Liver (tissue), 9 donors: ENCODE measurements around the gene MORN4. TPM values are rescaled to one million over a fixed set of nuclear protein-coding genes. Genes with fewer than 3 reads are reported as not detected.

ENCODE experiments used
- DNase-seq: peaks from one replicate; pipeline ENCODE4 v3.0.0-alpha.2; 2017; ENCODE audit warnings: low spot score
- H3K27ac ChIP-seq, 2 donors: one replicate each; pipeline ENCODE4 v1.7.0; 2013; ENCODE audit warnings: inconsistent platforms in 2 of 2, low read length in 2 of 2, control low read depth in 1 of 2, low read depth in 1 of 2, mild to moderate bottlenecking in 1 of 2
- H3K27me3 ChIP-seq, 4 donors: one replicate each; pipeline versions ENCODE4 v1.6.1 to v1.7.0; 2013; ENCODE audit warnings: low read length in 3 of 4, inconsistent platforms in 1 of 4, mild to moderate bottlenecking in 1 of 4, moderate library complexity in 1 of 4; ENCODE audit not compliant: control insufficient read depth in 4 of 4, insufficient read depth in 4 of 4
- H3K36me3 ChIP-seq, 4 donors: one replicate each; pipeline versions ENCODE4 v1.6.1 to v1.7.0; 2013; ENCODE audit warnings: low read length in 3 of 4, mild to moderate bottlenecking in 3 of 4, low read depth in 1 of 4, moderate library complexity in 1 of 4; ENCODE audit not compliant: control insufficient read depth in 4 of 4, insufficient read depth in 3 of 4
- H3K4me1 ChIP-seq, 4 donors: one replicate each; pipeline versions ENCODE4 v1.6.1 to v1.7.0; 2013; ENCODE audit warnings: low read length in 3 of 4, mild to moderate bottlenecking in 3 of 4, moderate library complexity in 1 of 4; ENCODE audit not compliant: control insufficient read depth in 4 of 4, insufficient read depth in 4 of 4
- H3K4me3 ChIP-seq, 3 donors: one replicate each; pipeline versions ENCODE4 v1.6.1 to v1.7.0; 2013; ENCODE audit warnings: low read length in 3 of 3, control low read depth in 1 of 3, low read depth in 1 of 3, mild to moderate bottlenecking in 1 of 3
- H3K9ac ChIP-seq, 2 donors: one replicate each; pipeline ENCODE4 v1.7.0; 2013; ENCODE audit warnings: low read length in 2 of 2, mild to moderate bottlenecking in 2 of 2, moderate library complexity in 2 of 2, control low read depth in 1 of 2, low read depth in 1 of 2
- H3K9me3 ChIP-seq, 4 donors: one replicate each; pipeline versions ENCODE4 v1.6.1 to v1.7.0; 2013; ENCODE audit warnings: low read length in 3 of 4; ENCODE audit not compliant: control insufficient read depth in 4 of 4
- ATF3 ChIP-seq: IDR thresholded peaks from 2 replicates; pipeline ENCODE4 v1.6.1; 2016; ENCODE audit warnings: antibody characterized with exemption
- CTCF ChIP-seq: fragments of 150-350 bp; IDR thresholded peaks from 2 replicates; pipeline ENCODE4 v1.5.1; 2017; ENCODE audit warnings: improper control_type of control experiment, low read depth, low read length; ENCODE audit not compliant: missing input control
- EGR1 ChIP-seq, 2 donors: IDR thresholded peaks; 2 replicates each; pipeline ENCODE4 v1.6.1; 2016 to 2018; ENCODE audit warnings: antibody characterized with exemption in 2 of 2, low read depth in 2 of 2
- FOXA1 ChIP-seq: IDR thresholded peaks from 2 replicates; pipeline ENCODE4 v1.6.1; 2016; ENCODE audit warnings: antibody characterized with exemption
- FOXA2 ChIP-seq: IDR thresholded peaks from 2 replicates; pipeline ENCODE4 v1.6.1; 2016; ENCODE audit warnings: antibody characterized with exemption
- GABPA ChIP-seq, 2 donors: IDR thresholded peaks in 1 of 2; conservative IDR thresholded peaks in 1 of 2; 2 replicates each; pipeline ENCODE4 v1.6.1; 2016; ENCODE audit warnings: antibody characterized with exemption in 2 of 2, mild to moderate bottlenecking in 1 of 2, moderate library complexity in 1 of 2
- HNF4A ChIP-seq, 2 donors: conservative IDR thresholded peaks; 2 replicates each; pipeline ENCODE4 v1.6.1; 2016; ENCODE audit warnings: antibody characterized with exemption in 2 of 2, mild to moderate bottlenecking in 2 of 2
- HNF4G ChIP-seq: IDR thresholded peaks from 2 replicates; pipeline ENCODE4 v1.6.1; 2016; ENCODE audit warnings: antibody characterized with exemption
- JUND ChIP-seq, 2 donors: IDR thresholded peaks; 2 replicates each; pipeline ENCODE4 v1.6.1; 2016; ENCODE audit warnings: antibody characterized with exemption in 2 of 2
- MAX ChIP-seq: IDR thresholded peaks from 2 replicates; pipeline ENCODE4 v1.6.1; 2016; ENCODE audit warnings: antibody characterized with exemption
- NR2F2 ChIP-seq: IDR thresholded peaks from 2 replicates; pipeline ENCODE4 v1.6.1; 2016; ENCODE audit warnings: antibody characterized with exemption
- RAD21 ChIP-seq, 2 donors: IDR thresholded peaks; 2 replicates each; pipeline ENCODE4 v1.6.1; 2016; ENCODE audit warnings: antibody characterized with exemption in 2 of 2, mild to moderate bottlenecking in 2 of 2
- REST ChIP-seq: IDR thresholded peaks from 2 replicates; pipeline ENCODE4 v1.6.1; 2016; ENCODE audit warnings: antibody characterized with exemption, mild to moderate bottlenecking
- RXRA ChIP-seq, 2 donors: IDR thresholded peaks; 2 replicates each; pipeline ENCODE4 v1.6.1; 2017 to 2018; ENCODE audit warnings: antibody characterized with exemption in 2 of 2, mild to moderate bottlenecking in 1 of 2
- SP1 ChIP-seq: IDR thresholded peaks from 2 replicates; pipeline ENCODE4 v1.6.1; 2018; ENCODE audit warnings: antibody characterized with exemption, mild to moderate bottlenecking
- TAF1 ChIP-seq: conservative IDR thresholded peaks from 2 replicates; pipeline ENCODE4 v1.6.1; 2016; ENCODE audit warnings: antibody characterized with exemption, mild to moderate bottlenecking
- YY1 ChIP-seq: IDR thresholded peaks from 2 replicates; pipeline ENCODE4 v1.6.1; 2016; ENCODE audit warnings: antibody characterized with exemption, mild to moderate bottlenecking
- ZBTB33 ChIP-seq: IDR thresholded peaks from 2 replicates; pipeline ENCODE4 v1.6.1; 2016; ENCODE audit warnings: antibody characterized with exemption
- WGBS: extraction: QIAGEN DNeasy Blood & Tissue Kit; methylation state at CpG from one replicate; pipeline ENCODE4 v1.1.7; 2013; 5-methylcytosine and 5-hydroxymethylcytosine counted together
- polyA plus RNA-seq, 2 donors: library from polyadenylated mRNA; stranded (reverse) in 1 of 2; unstranded in 1 of 2; fragments of 200-250 nt in 1 of 2; fragments of >200 nt in 1 of 2; fragmentation: Nextera tagmentation in 1 of 2; extraction: Ambion mirVana in 1 of 2; gene quantifications; one replicate each; pipeline versions ENCODE4 v1.2.1 to v1.2.3, GENCODE V29; 2013 to 2015
- total RNA-seq, 2 donors: library from RNA; depleted of rRNA; stranded (reverse); fragments of >200 nt; gene quantifications; one replicate each; pipeline ENCODE4 v1.2.3, GENCODE V29; 2014
- donor health status: healthy.
- donor health status: healthy.
- donor health status: healthy.
- donor health status: healthy.
- donor health status: healthy.

The MORN4 gene
- total and polyA plus RNA-seq, 4 donors, result 0.42 to 3.1 (median 2.1) TPM

- Histone ChIP-seq H3K9ac (no peak overlapping the region), H3K4me3 (no peak overlapping the region), H3K9me3 (no peaks in the 10 kb centered on the region), H3K27ac (no peak overlapping the region), H3K27me3 (no peaks in the 10 kb centered on the region), H3K4me1 (no peaks in the 10 kb centered on the region), H3K36me3 (peaks cover 0 to 11% (median 5%) of the 10 kb centered on the region in 4 donors)
- WGBS, result 98% methylated on average over 2 of the region's 2 CpGs
- no peak for DNase-seq
- no peak for TF ChIP-seq GABPA (IDR thresholded peaks at IDR 0.05 in 1 of 2, conservative IDR thresholded peaks at IDR 0.05 in 1 of 2)
- no peak for TF ChIP-seq EGR1 (IDR thresholded peaks at IDR 0.05; ENCODE audit: low read depth in 2 of 2)
These were observed 66.8 kb downstream of the MORN4 start for GRCh38 chr10:97566336-97566996.

DNA sequence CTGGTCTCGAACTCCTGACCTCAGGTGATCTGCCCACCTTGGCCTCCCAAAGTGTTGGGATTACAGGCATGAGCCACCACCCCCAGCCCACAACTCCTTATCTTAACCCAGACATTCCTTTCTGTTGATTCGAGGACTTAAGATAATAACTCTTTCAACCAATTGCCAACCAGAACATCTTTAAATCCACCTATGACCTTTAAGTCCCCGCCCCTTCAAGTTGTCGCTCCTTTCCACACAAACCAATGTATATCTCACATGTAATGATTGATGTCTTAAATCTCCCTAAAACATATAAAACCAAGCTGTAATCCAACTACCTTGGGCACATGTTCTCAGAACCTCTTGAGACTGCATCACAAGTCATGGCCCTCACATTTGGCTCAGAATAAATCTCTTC, 68.5 kb downstream of the MORN4 start:
- peaks cover 0 to 7% (median 2%) of the 10 kb centered on the region in 4 donors for H3K36me3 ChIP-seq
- no peak overlapping the region for H3K9ac ChIP-seq
- TF ChIP-seq GABPA (IDR thresholded peaks at IDR 0.05 in 1 of 2, conservative IDR thresholded peaks at IDR 0.05 in 1 of 2) (no peak), EGR1 (IDR thresholded peaks at IDR 0.05; ENCODE audit: low read depth in 2 of 2) (no peak), SP1 (no peak), RXRA (IDR thresholded peaks at IDR 0.05) (no peak), ZBTB33 (no peak), FOXA1 (no peak), YY1 (no peak), RAD21 (IDR thresholded peaks at IDR 0.05) (no peak), FOXA2 (no peak), CTCF (no peak), ATF3 (no peak), REST (no peak), JUND (IDR thresholded peaks at IDR 0.05) (no peak), TAF1 (no peak), NR2F2 (no peak), MAX (no peak), HNF4A (conservative IDR thresholded peaks at IDR 0.05) (no peak), HNF4G (no peak)
- H3K27ac ChIP-seq, result no peak overlapping the region
- H3K27me3 ChIP-seq, result no peaks in the 10 kb centered on the region
- 95% methylated on average over 4 of the region's 4 CpGs for WGBS
- no peaks in the 10 kb centered on the region for H3K9me3 ChIP-seq
- H3K4me3 ChIP-seq, result no peak overlapping the region
- DNase-seq, result no peak
- H3K4me1 ChIP-seq, result peaks cover 0 to 1% (median 0%) of the 10 kb centered on the region in 4 donors
